Measurements from ENCODE around the gene ALK.

The ALK gene

GRCh38 chr2:29405266-29405665 is 516.1 kb downstream of the ALK start:
- TF ChIP-seq, protein P1, sequence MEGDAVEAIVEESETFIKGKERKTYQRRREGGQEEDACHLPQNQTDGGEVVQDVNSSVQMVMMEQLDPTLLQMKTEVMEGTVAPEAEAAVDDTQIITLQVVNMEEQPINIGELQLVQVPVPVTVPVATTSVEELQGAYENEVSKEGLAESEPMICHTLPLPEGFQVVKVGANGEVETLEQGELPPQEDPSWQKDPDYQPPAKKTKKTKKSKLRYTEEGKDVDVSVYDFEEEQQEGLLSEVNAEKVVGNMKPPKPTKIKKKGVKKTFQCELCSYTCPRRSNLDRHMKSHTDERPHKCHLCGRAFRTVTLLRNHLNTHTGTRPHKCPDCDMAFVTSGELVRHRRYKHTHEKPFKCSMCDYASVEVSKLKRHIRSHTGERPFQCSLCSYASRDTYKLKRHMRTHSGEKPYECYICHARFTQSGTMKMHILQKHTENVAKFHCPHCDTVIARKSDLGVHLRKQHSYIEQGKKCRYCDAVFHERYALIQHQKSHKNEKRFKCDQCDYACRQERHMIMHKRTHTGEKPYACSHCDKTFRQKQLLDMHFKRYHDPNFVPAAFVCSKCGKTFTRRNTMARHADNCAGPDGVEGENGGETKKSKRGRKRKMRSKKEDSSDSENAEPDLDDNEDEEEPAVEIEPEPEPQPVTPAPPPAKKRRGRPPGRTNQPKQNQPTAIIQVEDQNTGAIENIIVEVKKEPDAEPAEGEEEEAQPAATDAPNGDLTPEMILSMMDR (conservative IDR thresholded peaks at IDR 0.05), result no peak
- no peak for TF ChIP-seq ZFX (IDR thresholded peaks at IDR 0.05)

DNA sequence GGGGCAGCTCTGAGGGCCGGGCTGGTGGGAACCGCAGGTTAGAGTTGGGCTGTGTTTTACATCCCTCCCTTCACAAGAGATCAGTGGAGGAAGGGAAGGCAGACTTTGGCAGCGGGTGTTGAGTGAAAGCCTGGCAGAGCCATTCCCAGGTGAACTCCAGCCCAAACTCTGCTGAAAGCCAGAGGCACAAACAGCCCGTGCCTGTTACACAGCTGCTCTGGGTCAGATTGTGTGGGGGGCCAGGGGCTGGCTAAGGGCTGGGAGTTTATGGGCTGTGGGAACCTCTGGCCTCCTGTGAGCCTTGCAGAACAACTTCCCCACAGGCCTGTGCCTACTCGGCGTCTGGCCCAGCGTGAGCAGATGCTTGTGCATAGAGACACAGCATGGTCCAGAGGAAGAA is 519.4 kb downstream of the ALK start:
- no peak for TF ChIP-seq ZFX (IDR thresholded peaks at IDR 0.05)
- TF ChIP-seq, protein P1 (conservative IDR thresholded peaks at IDR 0.05), result no peak
- no peak overlapping the region for H3K27ac ChIP-seq

More at GRCh38 chr2:29405266-29405665, 516.1 kb downstream of the ALK start:
- H3K27ac ChIP-seq, result no peak overlapping the region

DNA sequence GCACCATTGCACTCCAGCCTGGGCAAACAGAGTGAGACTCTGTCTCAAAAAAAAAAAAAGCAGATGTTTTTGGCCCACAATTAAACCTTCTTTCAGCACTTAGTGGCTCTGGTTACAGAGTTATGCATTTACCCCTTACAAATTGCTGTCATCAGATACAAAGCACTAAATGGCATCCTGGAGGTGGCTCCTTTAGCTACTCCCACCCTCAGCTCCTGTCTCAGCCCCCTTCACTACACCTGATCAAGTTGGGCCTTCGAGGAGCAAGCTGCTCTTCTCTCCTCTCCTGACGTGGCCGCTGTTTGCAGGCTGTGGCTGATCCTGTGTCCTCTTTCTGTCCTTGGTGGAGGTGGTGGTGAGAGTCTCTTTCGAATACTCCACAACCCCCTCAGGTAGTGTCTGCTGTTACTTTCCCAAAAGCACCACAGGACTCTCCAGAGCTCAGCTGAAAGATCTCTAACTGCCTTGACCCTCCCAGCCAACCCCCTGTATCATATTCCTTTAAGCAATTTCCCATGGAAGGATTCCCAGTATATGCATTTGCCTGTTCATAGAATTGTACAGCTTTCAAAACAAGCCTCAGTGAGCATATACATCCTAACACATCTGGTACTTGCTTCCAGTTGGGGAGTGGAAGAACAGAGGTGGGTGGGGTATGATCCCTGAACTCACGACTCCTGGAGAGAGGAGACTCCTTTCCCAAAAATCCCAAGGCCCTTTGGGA is 520.3 kb downstream of the ALK start:
- H3K27ac ChIP-seq, result no peak overlapping the region

GRCh38 chr2:29398384-29399237 is 522.8 kb downstream of the ALK start:
- TF ChIP-seq, protein P1 (conservative IDR thresholded peaks at IDR 0.05), result no peak
- TF ChIP-seq ZFX (IDR thresholded peaks at IDR 0.05), result no peak

More for the DNA sequence above, 520.3 kb downstream of the ALK start:
- TF ChIP-seq, protein P1 (conservative IDR thresholded peaks at IDR 0.05), result no peak
- no peak for TF ChIP-seq ZFX (IDR thresholded peaks at IDR 0.05)

GRCh38 chr2:29397713-29398112 is 523.7 kb downstream of the ALK start:
- no peak for TF ChIP-seq ZFX (IDR thresholded peaks at IDR 0.05)
- TF ChIP-seq, protein P1 (conservative IDR thresholded peaks at IDR 0.05), result no peak
- H3K27ac ChIP-seq, result no peak overlapping the region

More at GRCh38 chr2:29398384-29399237, 522.8 kb downstream of the ALK start:
- H3K27ac ChIP-seq, result no peak overlapping the region

DNA sequence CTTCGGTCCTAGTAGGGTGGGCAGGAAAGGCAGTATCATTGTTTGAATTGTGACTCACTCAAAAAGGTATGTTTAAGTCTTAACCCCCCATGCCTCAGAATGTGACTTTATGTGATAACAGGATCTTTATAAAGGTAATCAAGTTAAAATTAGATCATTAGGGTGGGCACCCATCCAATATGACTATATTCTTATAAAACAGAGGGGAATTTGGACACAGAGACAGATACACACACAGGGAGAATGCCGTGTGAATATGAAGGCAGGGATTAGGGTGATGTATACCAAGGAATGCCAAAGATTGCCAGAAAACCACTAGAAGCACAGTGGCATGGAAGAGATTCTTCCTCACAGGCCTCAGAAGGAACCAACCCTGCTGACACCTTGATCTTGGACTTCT is 524.3 kb downstream of the ALK start:
- no peak for TF ChIP-seq ZFX (IDR thresholded peaks at IDR 0.05)
- TF ChIP-seq, protein P1 (conservative IDR thresholded peaks at IDR 0.05), result no peak
- H3K27ac ChIP-seq, result no peak overlapping the region

GRCh38 chr2:29394981-29395350 is 526.4 kb downstream of the ALK start:
- H3K27ac ChIP-seq, result no peak overlapping the region
- no peak for TF ChIP-seq ZFX (IDR thresholded peaks at IDR 0.05)
- TF ChIP-seq, protein P1 (conservative IDR thresholded peaks at IDR 0.05), result no peak
